Measurements from ENCODE around the gene MPHOSPH6.

GRCh38 chr16:82157534-82157812 is 12.6 kb downstream of the MPHOSPH6 start:
- no peak for TF ChIP-seq CTCF (IDR thresholded peaks at IDR 0.05)
- no peak for TF ChIP-seq POLR2A (IDR thresholded peaks at IDR 0.05)
